GM12872 (cell line): ENCODE data around the gene SPOUT1.

Source experiments
- TF ChIP-seq, protein P1 (sequence below): IDR thresholded peaks from 3 replicates; pipeline ENCODE4 v1.5.1; 2011; ENCODE audit warnings: low read depth, mild to moderate bottlenecking, low read length, moderate library complexity; ENCODE audit not compliant: insufficient read depth

SPOUT1 gene

DNA sequence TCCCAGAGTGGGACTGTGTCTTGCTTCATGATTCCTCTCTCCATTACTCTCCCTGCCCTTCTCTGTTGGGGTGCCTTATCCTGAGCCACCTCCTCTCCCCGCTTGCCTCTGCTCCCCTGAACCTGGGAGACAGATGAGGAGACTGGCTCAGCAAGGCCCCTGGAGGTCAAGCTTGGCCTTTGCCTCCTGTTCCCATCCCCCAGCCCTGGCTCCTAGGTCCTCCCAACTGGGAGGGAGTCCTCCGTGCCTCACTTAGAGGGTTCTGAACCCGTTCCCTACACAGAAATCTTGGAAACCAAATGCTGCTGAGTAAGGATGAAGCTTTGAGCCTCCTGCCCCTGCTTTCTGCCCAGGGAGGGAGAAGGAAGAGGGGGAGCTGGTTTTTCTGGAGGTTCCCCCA, 21.1 kb downstream of the SPOUT1 start:
- TF ChIP-seq, protein P1, sequence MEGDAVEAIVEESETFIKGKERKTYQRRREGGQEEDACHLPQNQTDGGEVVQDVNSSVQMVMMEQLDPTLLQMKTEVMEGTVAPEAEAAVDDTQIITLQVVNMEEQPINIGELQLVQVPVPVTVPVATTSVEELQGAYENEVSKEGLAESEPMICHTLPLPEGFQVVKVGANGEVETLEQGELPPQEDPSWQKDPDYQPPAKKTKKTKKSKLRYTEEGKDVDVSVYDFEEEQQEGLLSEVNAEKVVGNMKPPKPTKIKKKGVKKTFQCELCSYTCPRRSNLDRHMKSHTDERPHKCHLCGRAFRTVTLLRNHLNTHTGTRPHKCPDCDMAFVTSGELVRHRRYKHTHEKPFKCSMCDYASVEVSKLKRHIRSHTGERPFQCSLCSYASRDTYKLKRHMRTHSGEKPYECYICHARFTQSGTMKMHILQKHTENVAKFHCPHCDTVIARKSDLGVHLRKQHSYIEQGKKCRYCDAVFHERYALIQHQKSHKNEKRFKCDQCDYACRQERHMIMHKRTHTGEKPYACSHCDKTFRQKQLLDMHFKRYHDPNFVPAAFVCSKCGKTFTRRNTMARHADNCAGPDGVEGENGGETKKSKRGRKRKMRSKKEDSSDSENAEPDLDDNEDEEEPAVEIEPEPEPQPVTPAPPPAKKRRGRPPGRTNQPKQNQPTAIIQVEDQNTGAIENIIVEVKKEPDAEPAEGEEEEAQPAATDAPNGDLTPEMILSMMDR, result no peak

DNA sequence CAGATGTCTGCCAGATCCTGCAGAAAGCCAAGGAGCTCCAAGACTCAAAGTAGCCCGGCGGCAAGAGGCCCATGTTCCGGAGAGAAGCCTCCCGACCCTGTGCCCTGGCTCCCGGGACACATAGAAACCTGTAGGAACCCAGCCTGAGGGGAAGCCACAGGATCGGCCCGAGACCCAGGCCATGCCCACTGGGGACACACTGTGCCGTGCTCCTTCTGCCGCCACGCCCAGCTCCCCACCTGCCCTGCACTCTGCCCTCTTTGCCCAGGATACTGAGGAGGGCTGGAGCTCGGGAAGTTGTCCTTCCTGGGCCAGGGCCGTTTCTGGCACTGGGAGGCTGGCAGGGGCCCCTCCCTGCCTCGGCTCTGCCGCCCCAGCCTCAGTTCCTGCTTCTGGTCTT, 21.8 kb downstream of the SPOUT1 start:
- TF ChIP-seq, protein P1, result no peak

DNA sequence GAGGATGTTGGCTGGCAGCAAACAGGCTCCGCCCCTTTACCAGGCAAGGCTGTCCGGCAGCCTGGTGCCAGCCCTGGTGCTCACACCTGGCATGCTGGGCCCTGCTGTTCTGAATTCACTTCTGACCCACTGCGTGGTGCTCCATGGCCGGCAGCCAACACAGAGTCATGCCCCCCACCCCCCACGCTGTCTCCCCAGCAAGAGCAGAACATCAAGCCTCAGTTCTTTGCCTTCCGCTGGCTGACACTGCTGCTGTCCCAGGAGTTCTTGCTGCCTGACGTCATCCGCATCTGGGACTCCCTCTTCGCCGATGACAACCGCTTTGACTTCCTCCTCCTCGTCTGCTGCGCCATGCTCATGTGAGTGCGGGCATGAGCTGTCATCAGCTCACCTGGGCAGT, 23.9 kb downstream of the SPOUT1 start:
- TF ChIP-seq, protein P1, result no peak

DNA sequence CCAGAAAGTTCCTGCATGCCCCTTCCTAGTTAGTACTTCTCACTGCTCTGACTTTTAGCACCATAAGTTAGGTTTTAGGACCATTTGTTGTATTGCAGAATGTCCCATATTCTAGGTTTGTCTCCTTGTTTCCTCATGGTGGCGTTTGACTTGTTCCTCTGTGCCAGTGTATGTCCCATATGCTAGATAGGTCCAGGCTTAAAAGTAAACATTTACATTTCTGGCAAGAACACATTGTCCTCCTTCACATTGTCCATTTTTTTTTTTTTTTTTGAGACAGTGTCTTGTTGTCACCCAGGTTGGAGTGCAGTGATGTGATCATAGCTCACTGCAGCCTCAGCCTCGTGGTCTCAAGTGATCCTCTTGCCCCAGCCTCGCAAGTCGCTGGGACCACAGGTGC, 27.1 kb downstream of the SPOUT1 start:
- TF ChIP-seq, protein P1, result no peak

DNA sequence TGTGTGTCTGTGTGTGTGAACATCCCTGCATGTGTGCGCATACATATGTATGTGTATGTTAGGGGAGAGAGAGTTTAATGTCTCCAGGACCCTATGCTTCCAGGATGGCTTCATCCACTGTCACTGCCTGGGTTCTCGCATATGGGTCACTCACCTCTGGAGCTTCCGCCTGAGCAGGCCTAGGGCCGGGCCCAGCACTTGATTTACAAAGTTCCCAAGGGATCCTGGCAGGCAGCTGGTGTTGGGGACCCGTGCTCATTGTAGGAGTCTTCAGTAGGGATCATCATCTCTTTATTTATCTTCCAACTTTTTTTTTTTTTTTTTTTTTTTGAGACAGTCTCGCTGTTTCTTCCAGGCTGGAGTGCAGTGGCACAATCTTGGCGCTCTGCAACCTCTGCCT, 29.5 kb downstream of the SPOUT1 start:
- TF ChIP-seq, protein P1, result no peak

DNA sequence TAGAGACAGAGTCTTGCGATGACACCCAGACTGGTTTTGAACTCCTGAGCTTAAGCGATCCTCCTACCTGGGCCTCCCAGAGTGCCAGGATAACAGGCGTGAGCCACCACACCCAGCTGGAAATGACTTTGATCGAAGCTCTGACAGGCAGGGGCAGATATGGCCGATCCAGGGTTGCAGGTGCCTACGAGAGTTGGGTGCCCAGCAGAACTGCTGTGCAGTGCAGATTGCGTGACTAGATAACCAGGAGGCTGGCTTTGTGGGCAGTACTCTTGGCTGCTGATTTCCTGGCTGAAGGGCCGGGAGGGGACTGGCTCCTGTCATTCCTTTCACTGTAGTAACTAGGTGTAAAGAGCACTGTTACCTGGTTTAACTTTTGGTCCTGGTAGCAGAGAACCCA, 30.7 kb downstream of the SPOUT1 start:
- TF ChIP-seq, protein P1, result no peak

DNA sequence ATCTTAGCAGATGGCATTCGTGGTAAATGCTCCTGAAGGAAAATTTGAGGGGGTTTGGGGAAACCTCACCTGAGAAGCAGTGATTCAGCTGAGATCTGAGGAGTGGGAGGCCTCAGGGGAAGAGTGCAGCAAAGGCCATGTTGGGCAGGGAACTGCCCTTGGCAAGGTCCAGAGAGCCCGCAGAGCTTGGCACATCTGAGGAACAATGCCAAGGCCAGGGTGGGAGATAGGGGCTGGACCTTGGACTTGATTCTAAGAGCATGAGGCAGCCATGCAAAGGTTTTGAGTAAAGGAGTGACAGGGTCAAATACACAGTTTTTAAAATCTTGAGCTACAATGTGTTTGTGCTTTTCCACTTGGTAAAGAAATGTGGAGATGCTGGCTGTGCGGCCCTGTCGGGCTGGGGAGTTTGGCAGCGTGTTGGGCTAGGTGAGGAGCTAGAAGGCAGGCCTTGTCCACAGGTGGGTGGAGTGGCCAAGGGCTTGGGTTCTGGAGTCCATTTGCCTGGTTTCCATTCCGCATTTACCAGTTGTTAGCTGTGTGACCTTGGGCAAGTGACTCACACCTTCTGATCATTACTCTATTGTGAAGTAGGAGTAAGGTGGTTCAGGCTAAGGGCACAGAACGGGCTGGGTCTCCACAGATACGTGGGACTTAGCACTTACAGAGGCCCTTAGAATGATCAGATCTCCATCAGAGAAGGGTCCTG, 36.5 kb downstream of the SPOUT1 start:
- TF ChIP-seq, protein P1, result no peak
